ENCODE results near the gene SPRED1.

DNA sequence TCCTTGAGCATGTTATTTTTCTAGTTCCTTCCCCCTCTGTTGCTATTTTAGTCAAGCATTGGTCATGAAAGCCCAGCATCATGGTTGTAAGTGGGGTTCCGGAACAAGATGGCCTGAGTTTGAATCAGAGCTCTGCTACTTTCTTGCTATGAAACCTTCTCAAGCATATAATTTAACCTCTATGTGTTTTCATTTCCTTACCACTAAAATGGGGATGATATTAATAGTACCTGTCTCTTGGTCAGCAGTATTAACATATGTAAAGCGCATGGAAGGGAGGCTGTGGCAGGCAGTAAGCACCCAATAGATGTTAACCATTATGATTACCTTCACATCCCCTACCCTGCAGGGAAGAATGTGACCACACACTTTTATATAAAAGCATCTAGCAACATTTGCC lies 14.3 kb upstream of the SPRED1 start:
- TF ChIP-seq MIER1 (IDR thresholded peaks at IDR 0.05; ENCODE audit: low read depth) (no peak), HDGF (IDR thresholded peaks at IDR 0.05) (no peak), CBX8 (IDR thresholded peaks at IDR 0.05; ENCODE audit: borderline replicate concordance, extremely low read depth, low read depth, low read length, poor library complexity, severe bottlenecking) (no peak), HMGXB4 (CRISPR knock-in tag; IDR thresholded peaks at IDR 0.05) (no peak)
